HAP-1 (cell line): Measurements from ENCODE around the gene KLB.

Experiments used
- DNase-seq, 2 experiments: peaks; one replicate each; pipeline ENCODE4 v3.0.0-alpha.2; 2016 to 2020; ENCODE audit warnings: low spot score in 2 of 2
- H3K27me3 ChIP-seq: fragments of 250-450 bp; sonication (Bioruptor Pico); 2 replicates; pipeline ENCODE4 v1.5.1; 2020; ENCODE audit warnings: low read depth, mild to moderate bottlenecking, moderate library complexity
- H3K36me3 ChIP-seq: fragments of 250-450 bp; sonication (Bioruptor Pico); replicated peaks from 2 replicates; pipeline ENCODE4 v1.5.1; 2020; ENCODE audit warnings: mild to moderate bottlenecking
- H3K4me1 ChIP-seq: fragments of 250-450 bp; sonication (Bioruptor Pico); 2 replicates; pipeline ENCODE4 v1.5.1; 2020; ENCODE audit warnings: mild to moderate bottlenecking
- H3K4me3 ChIP-seq: fragments of 250-450 bp; sonication (Bioruptor Pico); 2 replicates; pipeline ENCODE4 v1.5.1; 2020; ENCODE audit warnings: mild to moderate bottlenecking, moderate library complexity
- H3K9me3 ChIP-seq: fragments of 250-450 bp; sonication (Bioruptor Pico); 2 replicates; pipeline ENCODE4 v1.5.1; 2020; ENCODE audit warnings: mild to moderate bottlenecking, moderate library complexity
- in situ Hi-C: fragments of 300-500 bp; cut with MboI; formaldehyde crosslinking; loops from 3 replicates; pipeline ENCODE4 v1.14.3; 2020; ENCODE audit warnings: low sequenced_read_pairs, inconsistent platforms, mixed read lengths

The KLB gene

DNA sequence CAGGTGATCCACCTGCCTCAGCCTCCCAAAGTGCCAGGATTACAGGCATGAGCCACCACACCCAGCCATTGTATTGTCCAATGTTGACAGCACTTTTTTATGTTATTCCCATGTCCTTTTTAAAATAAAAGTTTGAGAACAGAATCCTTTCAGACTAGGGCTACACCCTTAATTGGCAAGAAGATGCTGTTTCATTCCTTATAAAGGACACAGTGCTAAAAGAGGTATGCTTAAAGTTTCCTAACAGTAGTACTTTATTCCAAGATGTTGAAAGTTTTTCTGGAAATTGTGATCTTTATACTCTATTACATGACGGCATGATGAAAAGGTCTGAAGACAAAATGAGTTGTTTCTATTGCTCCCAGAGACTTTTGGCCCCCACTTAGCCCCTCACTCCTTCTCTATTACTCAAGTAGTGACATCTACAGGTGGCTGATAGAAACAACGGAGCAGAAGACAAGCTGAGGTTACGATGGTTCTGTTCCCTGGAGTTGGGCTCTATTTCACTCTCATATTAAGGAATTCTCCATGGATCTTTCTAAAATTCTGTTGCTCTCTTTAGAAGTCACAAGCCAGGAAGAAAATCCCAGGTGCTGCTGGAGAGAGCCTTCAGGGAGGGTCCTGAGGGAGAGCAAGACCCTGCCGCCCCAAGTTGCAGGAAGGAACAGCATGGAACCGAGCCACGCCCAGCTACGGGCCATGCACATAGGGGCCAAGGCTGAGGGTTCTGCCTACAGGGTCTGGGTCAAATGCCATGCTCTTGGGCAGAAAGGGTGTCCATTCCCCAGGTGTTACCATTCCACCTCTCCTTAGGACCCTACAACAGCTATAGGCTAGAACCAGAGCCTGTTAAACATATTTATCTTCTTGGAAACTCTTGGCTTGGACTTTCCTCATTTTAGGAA lies 29.2 kb downstream of the KLB start:
- Histone ChIP-seq H3K4me1 (no peaks in the 10 kb centered on the region), H3K9me3 (no peaks in the 10 kb centered on the region), H3K27me3 (no peaks in the 10 kb centered on the region), H3K4me3 (no peak overlapping the region), H3K36me3 (no peaks in the 10 kb centered on the region)
- in situ Hi-C loops = loop anchor here (25.0 kb wide), 1 partner anchor 549 kb away; no protein-coding TSS in a partner anchor
- peak in 1 of 2 experiments; percentile 54 for DNase-seq

DNA sequence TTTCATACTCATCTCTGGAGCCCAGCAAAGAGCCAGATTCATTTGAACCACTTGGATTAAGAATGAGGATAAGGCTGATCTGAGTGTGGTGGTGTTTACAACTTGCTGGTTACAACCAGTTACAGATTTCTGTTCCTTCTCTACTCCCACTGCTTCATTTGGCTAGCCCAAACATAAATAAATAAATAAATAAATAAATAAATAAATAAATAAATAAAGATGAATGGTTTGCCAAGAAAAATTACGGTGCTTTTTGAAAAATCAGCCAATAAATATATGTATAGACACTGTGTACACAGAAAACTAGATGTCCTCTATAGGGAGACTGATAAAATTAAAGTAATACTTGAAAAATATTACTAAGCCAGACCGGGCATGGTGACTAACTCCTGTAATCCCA lies 34.9 kb downstream of the KLB start:
- in situ Hi-C loops = loop anchor here (25.0 kb wide), 1 partner anchor 554 kb away; no protein-coding TSS in a partner anchor
- H3K4me1 ChIP-seq = no peaks in the 10 kb centered on the region
- no peaks in the 10 kb centered on the region for H3K36me3 ChIP-seq
- no peak for DNase-seq
- no peak overlapping the region for H3K4me3 ChIP-seq
- H3K9me3 ChIP-seq = no peaks in the 10 kb centered on the region
- H3K27me3 ChIP-seq = no peaks in the 10 kb centered on the region

DNA sequence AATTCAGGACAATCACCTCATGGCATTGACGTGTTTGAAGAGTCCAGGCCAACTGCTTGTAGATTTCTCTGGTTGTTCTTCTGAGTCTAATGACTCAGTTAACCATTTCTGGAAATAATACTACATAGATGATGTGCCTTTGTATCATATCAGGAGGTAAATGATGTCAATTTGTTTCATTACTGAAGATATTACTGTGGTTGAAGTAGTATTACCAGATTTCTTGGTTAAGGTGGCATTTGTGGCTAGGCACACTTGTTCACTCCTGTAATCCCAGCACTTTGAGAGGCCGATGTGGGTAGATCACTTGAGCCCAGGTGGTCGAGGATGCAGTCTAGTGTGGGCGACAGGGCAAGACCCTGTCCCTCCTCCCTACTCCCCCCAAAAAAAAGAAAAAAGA lies 36.3 kb downstream of the KLB start:
- in situ Hi-C loops = loop anchor here (25.0 kb wide), 1 partner anchor 556 kb away; no protein-coding TSS in a partner anchor

DNA sequence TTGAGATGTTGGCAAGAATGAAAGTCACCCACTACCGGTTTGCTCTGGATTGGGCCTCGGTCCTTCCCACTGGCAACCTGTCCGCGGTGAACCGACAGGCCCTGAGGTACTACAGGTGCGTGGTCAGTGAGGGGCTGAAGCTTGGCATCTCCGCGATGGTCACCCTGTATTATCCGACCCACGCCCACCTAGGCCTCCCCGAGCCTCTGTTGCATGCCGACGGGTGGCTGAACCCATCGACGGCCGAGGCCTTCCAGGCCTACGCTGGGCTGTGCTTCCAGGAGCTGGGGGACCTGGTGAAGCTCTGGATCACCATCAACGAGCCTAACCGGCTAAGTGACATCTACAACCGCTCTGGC lies 39.7 kb downstream of the KLB start:
- no peaks in the 10 kb centered on the region for H3K4me1 ChIP-seq
- no peaks in the 10 kb centered on the region for H3K27me3 ChIP-seq
- in situ Hi-C loops = loop anchor here (25.0 kb wide), 1 partner anchor 559 kb away; no protein-coding TSS in a partner anchor
- no peak overlapping the region for H3K4me3 ChIP-seq
- peaks cover 18% of the 10 kb centered on the region for H3K36me3 ChIP-seq
- H3K9me3 ChIP-seq = no peaks in the 10 kb centered on the region
- no peak for DNase-seq

More for the DNA sequence above, 36.3 kb downstream of the KLB start:
- no peaks in the 10 kb centered on the region; the same call in 1 of the 2 replicates for H3K36me3 ChIP-seq
- no peak overlapping the region for H3K4me3 ChIP-seq
- H3K9me3 ChIP-seq = no peaks in the 10 kb centered on the region
- H3K4me1 ChIP-seq = no peaks in the 10 kb centered on the region
- DNase-seq = no peak
- H3K27me3 ChIP-seq = no peaks in the 10 kb centered on the region

DNA sequence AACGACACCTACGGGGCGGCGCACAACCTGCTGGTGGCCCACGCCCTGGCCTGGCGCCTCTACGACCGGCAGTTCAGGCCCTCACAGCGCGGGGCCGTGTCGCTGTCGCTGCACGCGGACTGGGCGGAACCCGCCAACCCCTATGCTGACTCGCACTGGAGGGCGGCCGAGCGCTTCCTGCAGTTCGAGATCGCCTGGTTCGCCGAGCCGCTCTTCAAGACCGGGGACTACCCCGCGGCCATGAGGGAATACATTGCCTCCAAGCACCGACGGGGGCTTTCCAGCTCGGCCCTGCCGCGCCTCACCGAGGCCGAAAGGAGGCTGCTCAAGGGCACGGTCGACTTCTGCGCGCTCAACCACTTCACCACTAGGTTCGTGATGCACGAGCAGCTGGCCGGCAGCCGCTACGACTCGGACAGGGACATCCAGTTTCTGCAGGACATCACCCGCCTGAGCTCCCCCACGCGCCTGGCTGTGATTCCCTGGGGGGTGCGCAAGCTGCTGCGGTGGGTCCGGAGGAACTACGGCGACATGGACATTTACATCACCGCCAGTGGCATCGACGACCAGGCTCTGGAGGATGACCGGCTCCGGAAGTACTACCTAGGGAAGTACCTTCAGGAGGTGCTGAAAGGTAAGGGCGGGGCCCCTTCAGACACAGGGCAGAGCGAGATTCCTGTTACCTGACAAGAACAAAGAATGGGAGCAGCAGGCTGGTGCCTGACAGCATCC lies 40.3 kb downstream of the KLB start:
- no peak for DNase-seq
- Histone ChIP-seq H3K27me3 (no peaks in the 10 kb centered on the region), H3K9me3 (no peaks in the 10 kb centered on the region), H3K36me3 (peaks cover 23% of the 10 kb centered on the region), H3K4me3 (no peak overlapping the region), H3K4me1 (no peaks in the 10 kb centered on the region)
- in situ Hi-C loops = loop anchor here (25.0 kb wide), 1 partner anchor 560 kb away; no protein-coding TSS in a partner anchor

DNA sequence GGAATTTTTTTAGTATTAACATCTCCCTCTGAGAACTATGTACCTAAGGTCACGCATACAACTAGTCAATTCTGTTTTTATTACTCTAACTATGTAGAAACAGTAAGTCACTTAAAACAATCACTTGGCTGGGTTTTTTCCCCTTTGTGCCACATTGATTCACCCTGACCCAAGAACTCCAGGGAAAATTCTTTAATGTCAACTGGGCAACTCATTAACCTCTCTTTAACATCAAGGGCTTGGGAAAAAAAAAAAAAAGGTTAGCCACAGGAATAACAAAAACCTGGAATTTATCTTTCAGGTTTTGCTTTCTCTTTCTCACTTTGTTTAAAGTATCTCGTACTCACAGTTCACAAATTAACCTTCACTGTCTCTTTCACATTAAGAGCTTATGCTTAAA lies 43.9 kb downstream of the KLB start:
- no peak for DNase-seq
- Histone ChIP-seq H3K9me3 (no peaks in the 10 kb centered on the region), H3K27me3 (no peaks in the 10 kb centered on the region), H3K4me1 (no peaks in the 10 kb centered on the region; the same call in 1 of the 2 replicates), H3K4me3 (no peak overlapping the region), H3K36me3 (peaks cover 59% of the 10 kb centered on the region)
- in situ Hi-C loops = loop anchor here (25.0 kb wide), 1 partner anchor 862 kb away; no protein-coding TSS in a partner anchor

DNA sequence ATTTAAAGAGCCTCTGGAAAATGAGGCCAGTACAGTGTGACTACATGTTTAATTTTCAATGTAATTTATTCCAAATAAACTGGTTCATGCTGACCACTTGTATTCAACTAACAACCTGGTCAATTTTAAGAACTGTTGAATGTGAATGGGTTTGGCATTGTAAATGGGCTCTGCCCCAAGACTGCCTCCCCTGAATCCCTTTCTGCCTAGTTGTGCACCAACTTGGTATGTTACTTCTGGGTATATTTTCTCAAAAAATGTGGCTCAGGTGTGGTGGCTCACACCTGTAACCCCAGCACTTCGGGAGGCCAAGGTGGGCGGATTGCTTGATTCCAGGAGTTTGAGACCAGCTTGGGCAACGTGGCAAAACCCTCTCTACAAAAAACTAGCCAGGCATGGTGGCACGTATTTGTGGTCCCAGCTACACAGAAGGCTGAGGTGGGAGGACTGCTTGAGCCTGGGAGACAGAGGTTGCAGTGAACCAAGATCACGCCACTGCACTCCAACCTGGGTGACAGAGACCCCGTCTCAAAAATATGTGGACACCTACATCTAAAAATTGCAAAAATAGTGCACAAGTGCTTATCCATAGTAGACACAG lies 44.8 kb downstream of the KLB start:
- DNase-seq = no peak
- H3K36me3 ChIP-seq = peaks cover 69% of the 10 kb centered on the region
- in situ Hi-C loops = loop anchor here (25.0 kb wide), 1 partner anchor 861 kb away; no protein-coding TSS in a partner anchor
- no peaks in the 10 kb centered on the region for H3K27me3 ChIP-seq
- H3K4me3 ChIP-seq = no peak overlapping the region
- no peaks in the 10 kb centered on the region for H3K9me3 ChIP-seq
- peaks cover 9% of the 10 kb centered on the region for H3K4me1 ChIP-seq

DNA sequence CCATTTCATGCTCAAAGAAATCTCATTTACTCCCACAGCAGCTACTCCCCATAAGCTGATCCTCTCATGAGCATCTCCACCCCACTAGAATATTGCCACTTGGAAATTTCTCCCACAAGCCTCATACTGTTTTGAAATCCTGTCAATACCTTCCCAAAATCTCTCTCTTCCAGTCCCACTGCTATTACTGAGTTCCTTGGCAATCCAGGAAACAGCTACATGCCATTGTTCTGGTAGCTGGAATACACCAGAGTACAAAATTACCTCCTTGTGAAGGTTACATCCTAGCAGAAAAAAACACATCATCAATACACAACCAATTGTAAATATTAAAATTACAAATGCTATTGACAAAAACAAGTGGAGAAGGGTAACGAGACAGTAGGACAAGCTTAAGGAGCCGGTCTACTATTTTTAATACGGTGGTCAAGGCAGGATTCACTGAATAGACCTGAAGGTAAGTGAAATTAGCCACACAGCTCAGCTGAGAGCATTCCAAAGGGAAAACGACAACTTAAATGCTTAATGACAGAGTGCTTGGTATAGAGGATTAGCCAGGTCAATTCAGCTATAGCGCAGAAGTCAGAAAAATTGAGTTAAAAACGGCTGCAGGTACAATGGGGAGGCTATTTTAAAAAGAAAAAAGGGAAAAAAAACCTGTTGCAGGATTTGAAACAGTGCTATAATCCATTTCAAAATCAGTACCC lies 45.6 kb downstream of the KLB start:
- peaks cover 76% of the 10 kb centered on the region for H3K36me3 ChIP-seq
- no peaks in the 10 kb centered on the region for H3K9me3 ChIP-seq
- DNase-seq = no peak
- in situ Hi-C loops = loop anchor here (25.0 kb wide), 1 partner anchor 860 kb away; no protein-coding TSS in a partner anchor
- H3K4me1 ChIP-seq = peaks cover 14% of the 10 kb centered on the region
- no peak overlapping the region for H3K4me3 ChIP-seq
- no peaks in the 10 kb centered on the region for H3K27me3 ChIP-seq

DNA sequence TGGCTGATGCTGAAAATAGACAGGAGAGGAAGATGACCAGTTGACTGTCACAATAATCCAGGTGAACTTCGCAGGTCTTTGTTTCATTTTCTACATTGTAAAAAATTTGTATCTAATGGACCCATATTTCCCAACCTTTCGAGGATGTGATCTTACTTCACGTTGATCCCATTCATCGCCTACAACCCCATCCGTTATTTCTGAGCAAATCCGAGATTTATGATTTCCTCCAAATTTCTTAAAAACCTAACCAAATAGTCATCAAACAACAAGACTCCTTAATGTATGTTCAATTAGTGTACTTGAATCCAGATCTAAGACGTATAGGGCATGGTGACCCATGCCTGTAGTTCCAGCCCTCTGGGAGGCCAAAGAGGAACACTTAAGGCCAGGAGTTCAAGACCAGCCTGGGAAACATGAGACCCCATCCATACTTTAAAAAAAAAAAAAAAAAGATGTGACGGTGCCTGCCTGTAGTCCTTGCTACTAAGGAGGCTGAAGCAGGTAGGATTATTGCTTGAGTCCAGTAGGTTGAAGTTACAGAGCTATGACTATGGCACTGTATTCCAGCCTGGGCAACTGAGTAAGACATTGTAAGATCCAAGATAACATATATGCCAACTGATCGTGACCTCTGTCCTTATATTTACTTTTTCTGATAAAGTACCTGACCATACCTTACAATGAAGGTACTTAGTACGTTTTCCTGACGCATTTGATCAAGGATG lies 46.3 kb downstream of the KLB start:
- Histone ChIP-seq H3K4me3 (no peak overlapping the region), H3K36me3 (peaks cover 84% of the 10 kb centered on the region), H3K9me3 (no peaks in the 10 kb centered on the region), H3K27me3 (no peaks in the 10 kb centered on the region), H3K4me1 (peaks cover 14% of the 10 kb centered on the region)
- no peak for DNase-seq
- in situ Hi-C loops = loop anchor here (25.0 kb wide), 1 partner anchor 859 kb away; no protein-coding TSS in a partner anchor

DNA sequence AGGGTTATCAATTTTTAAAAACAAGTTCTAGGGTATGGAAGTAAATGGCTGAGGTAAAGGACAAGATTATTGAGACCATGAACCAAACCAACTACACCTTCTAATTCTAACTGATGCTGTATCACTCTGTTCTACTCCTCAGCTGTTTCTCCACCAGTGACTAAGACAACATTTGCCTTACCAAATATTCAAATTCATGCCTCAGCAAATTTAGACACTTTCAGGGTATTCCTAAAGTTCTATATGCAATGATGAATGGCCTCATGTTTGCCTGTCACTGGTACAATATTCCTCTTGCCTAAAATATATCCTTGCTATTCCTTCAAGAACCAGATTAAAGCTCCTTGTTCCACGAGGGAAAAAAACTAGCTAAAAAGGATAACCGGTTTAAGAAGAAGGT lies 47.0 kb downstream of the KLB start:
- H3K36me3 ChIP-seq = peaks cover 89% of the 10 kb centered on the region
- H3K27me3 ChIP-seq = no peaks in the 10 kb centered on the region
- in situ Hi-C loops = loop anchor here (25.0 kb wide), 1 partner anchor 859 kb away; no protein-coding TSS in a partner anchor
- no peak for DNase-seq
- H3K9me3 ChIP-seq = no peaks in the 10 kb centered on the region
- no peak overlapping the region for H3K4me3 ChIP-seq
- H3K4me1 ChIP-seq = peaks cover 14% of the 10 kb centered on the region

DNA sequence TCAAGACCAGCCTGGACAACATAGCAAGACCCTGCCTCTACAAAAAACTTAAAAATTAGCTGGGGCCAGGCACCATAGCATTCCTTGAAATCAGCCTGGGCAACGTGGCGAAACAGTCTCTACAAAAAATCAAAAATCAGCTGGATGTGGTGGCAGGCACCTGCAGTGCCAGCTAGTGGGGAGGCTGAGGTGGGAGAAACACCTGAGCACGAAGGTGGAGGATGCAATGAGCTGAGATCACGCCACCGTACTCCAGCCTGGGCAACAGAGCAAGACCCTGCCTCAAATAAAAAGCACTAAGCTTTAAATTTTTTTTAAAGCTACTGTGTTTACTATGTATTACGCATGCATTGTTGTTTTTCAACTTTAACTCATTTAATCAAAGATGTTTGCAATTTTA lies 48.8 kb downstream of the KLB start:
- H3K36me3 ChIP-seq = peaks cover 83% of the 10 kb centered on the region
- in situ Hi-C loops = loop anchor here (25.0 kb wide), 1 partner anchor 857 kb away; no protein-coding TSS in a partner anchor

DNA sequence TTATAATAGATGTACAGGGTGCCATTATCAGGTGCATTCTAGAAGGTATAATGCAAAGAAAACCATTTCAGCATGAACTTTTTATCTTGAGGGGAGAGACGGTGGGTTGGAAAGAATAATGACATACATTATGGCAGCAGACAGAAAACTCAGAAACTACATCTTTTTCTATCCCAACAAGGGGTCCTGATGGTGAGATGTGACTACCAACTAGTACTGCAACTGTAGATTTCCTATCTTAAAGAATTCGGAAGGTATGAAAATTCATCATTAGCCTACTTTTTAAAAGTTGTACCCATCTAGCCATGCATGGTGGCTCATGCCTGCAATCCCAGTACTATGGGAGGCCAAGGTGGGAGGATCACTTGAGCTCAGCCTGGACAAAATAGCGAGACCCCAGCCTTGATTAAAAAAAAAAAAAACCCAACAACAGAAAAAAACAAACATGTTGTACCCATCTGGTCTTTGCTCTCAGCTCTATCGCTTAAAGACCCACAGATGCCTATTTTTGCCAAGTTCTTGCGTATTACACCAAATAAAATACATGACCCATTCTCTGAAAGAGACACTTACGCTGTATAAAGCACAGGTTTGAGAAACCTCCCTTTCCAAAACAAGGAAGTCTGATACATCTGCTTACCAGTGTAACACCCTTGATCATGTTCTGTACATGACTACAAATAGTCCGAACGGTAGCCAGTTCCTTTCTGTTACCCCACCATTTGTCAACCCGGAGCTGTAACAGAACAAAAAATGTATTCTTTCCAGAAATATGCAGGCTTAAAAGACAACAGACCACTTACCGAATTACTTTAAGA lies 50.4 kb downstream of the KLB start:
- no peaks in the 10 kb centered on the region for H3K27me3 ChIP-seq
- no peak for DNase-seq
- H3K4me1 ChIP-seq = peaks cover 14% of the 10 kb centered on the region
- peaks cover 84% of the 10 kb centered on the region for H3K36me3 ChIP-seq
- no peaks in the 10 kb centered on the region for H3K9me3 ChIP-seq
- peak overlapping the region; percentile 92 for H3K4me3 ChIP-seq
- in situ Hi-C loops = loop anchor here (25.0 kb wide), 1 partner anchor 855 kb away; no protein-coding TSS in a partner anchor

More for the DNA sequence above, 48.8 kb downstream of the KLB start:
- H3K4me1 ChIP-seq = peaks cover 14% of the 10 kb centered on the region
- H3K9me3 ChIP-seq = no peaks in the 10 kb centered on the region
- DNase-seq = no peak
- H3K27me3 ChIP-seq = no peaks in the 10 kb centered on the region
- peak overlapping the region; percentile 92; the same call in 1 of the 2 replicates for H3K4me3 ChIP-seq
